ENCODE results near the gene PPP1R12B. TPM values are rescaled to one million over a fixed set of nuclear protein-coding genes. Genes with fewer than 3 reads are reported as not detected.
A peak's percentile ranks its signal among the peaks of the same experiment; 100 is the strongest.
"Not testable (repeated sequence)": the region's sequence is repeated elsewhere in the genome, so short reads cannot be mapped to it uniquely, and the experiment has no call there.

PPP1R12B gene
- total and polyA plus RNA-seq, 2 experiments from 2014 or later: 8.1 to 15.0 TPM

- H3K4me2 ChIP-seq: not testable (repeated sequence)
Measured at GRCh38 chr1:202460143-202460495, 111.6 kb downstream of the PPP1R12B start.

GRCh38 chr1:202462342-202463076, 114.0 kb downstream of the PPP1R12B start:
- Histone ChIP-seq H3K4me3 (no peak overlapping the region), H4K20me1 (ENCODE audit: insufficient read depth, poor library complexity, severe bottlenecking) (no peaks in the 10 kb centered on the region), H3K9me2 (replicated peaks; ENCODE audit: insufficient read depth) (no peaks in the 10 kb centered on the region), H3K9me3 (ENCODE audit: low read depth) (no peaks in the 10 kb centered on the region), H2AFZ (no peak overlapping the region), H3K27ac (peak overlapping the region; percentile 28), H3K79me2 (no peaks in the 10 kb centered on the region), H3K4me2 (no peak overlapping the region), H3K4me1 (ENCODE audit: insufficient read depth) (no peaks in the 10 kb centered on the region), H3K36me3 (replicated peaks; ENCODE audit: insufficient read depth, low read depth) (no peaks in the 10 kb centered on the region), H3K27me3 (no peaks in the 10 kb centered on the region)
- TF ChIP-seq, protein P1, sequence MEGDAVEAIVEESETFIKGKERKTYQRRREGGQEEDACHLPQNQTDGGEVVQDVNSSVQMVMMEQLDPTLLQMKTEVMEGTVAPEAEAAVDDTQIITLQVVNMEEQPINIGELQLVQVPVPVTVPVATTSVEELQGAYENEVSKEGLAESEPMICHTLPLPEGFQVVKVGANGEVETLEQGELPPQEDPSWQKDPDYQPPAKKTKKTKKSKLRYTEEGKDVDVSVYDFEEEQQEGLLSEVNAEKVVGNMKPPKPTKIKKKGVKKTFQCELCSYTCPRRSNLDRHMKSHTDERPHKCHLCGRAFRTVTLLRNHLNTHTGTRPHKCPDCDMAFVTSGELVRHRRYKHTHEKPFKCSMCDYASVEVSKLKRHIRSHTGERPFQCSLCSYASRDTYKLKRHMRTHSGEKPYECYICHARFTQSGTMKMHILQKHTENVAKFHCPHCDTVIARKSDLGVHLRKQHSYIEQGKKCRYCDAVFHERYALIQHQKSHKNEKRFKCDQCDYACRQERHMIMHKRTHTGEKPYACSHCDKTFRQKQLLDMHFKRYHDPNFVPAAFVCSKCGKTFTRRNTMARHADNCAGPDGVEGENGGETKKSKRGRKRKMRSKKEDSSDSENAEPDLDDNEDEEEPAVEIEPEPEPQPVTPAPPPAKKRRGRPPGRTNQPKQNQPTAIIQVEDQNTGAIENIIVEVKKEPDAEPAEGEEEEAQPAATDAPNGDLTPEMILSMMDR (IDR thresholded peaks at IDR 0.05; ENCODE audit: poor library complexity): no peak
- TF ChIP-seq EZH2phosphoT487 (IDR thresholded peaks at IDR 0.05; ENCODE audit: low read depth, severe bottlenecking, unreplicated experiment) (no peak), EZH2 (IDR thresholded peaks at IDR 0.05; ENCODE audit: borderline replicate concordance) (no peak)
- WGBS (ENCODE audit: low lambda C conversion rate, missing lambda C conversion rate): 21% methylated on average over 3 of the region's 3 CpGs
- no peak for DNase-seq (ENCODE audit: low spot score)

More at GRCh38 chr1:202460143-202460495, 111.6 kb downstream of the PPP1R12B start:
- not testable (repeated sequence) for H3K4me1 ChIP-seq (ENCODE audit: insufficient read depth); H2AFZ ChIP-seq; H3K9me3 ChIP-seq (ENCODE audit: low read depth); DNase-seq (ENCODE audit: low spot score); H3K9me2 ChIP-seq (replicated peaks; ENCODE audit: insufficient read depth); H3K79me2 ChIP-seq; H3K36me3 ChIP-seq (replicated peaks; ENCODE audit: insufficient read depth, low read depth); H3K27ac ChIP-seq; H4K20me1 ChIP-seq (ENCODE audit: insufficient read depth, poor library complexity, severe bottlenecking); H3K4me3 ChIP-seq; H3K27me3 ChIP-seq

DNA sequence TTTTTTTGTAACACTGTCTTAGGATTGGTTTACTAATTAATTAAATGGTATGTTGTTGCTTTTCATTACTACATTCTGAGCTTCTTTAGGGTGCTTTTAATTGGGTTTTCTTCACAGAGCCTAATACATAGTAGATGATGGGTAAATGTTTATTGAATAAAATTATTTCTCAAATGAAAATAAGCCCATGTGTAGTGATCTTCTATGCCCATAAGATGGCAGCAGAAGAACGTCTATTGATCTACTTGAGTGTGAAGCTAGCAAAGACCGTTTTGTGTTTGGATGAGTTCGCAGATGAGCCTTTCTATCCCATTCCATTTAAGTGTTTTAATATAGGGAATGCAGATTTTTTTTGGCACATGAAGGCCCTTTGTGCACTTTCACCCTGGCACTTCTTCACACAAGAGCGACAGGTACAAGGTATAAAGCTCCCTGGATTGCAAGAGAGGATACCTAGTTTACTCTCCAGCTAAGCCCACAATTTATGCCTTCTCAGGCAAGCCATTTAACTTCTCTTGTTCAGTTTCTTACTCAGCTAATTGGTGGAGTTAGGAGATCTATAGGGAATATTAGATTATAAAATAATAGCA, 115.7 kb downstream of the PPP1R12B start:
- not testable (repeated sequence) for H3K4me2 ChIP-seq; H3K36me3 ChIP-seq (replicated peaks; ENCODE audit: insufficient read depth, low read depth); H3K79me2 ChIP-seq; H3K4me3 ChIP-seq; H3K9me2 ChIP-seq (replicated peaks; ENCODE audit: insufficient read depth); H3K4me1 ChIP-seq (ENCODE audit: insufficient read depth); H3K9me3 ChIP-seq (ENCODE audit: low read depth); H3K27me3 ChIP-seq; H3K27ac ChIP-seq; H4K20me1 ChIP-seq (ENCODE audit: insufficient read depth, poor library complexity, severe bottlenecking); H2AFZ ChIP-seq
- DNase-seq (ENCODE audit: low spot score): peak; percentile 48
- 33% methylated on average over 4 of the region's 4 CpGs for WGBS (ENCODE audit: low lambda C conversion rate, missing lambda C conversion rate)
- TF ChIP-seq, protein P1 (IDR thresholded peaks at IDR 0.05; ENCODE audit: poor library complexity): peak; percentile 74

- H3K36me3 ChIP-seq (replicated peaks; ENCODE audit: insufficient read depth, low read depth); H3K27me3 ChIP-seq; H4K20me1 ChIP-seq (ENCODE audit: insufficient read depth, poor library complexity, severe bottlenecking); H3K9me2 ChIP-seq (replicated peaks; ENCODE audit: insufficient read depth); H3K9me3 ChIP-seq (ENCODE audit: low read depth); H2AFZ ChIP-seq; H3K4me1 ChIP-seq (ENCODE audit: insufficient read depth); H3K79me2 ChIP-seq; H3K27ac ChIP-seq; DNase-seq (ENCODE audit: low spot score); H3K4me3 ChIP-seq: not testable (repeated sequence)
- peak overlapping the region; percentile 28 for H3K4me2 ChIP-seq
- 68% methylated on average over 3 of the region's 3 CpGs for WGBS (ENCODE audit: low lambda C conversion rate, missing lambda C conversion rate)
Measured at GRCh38 chr1:202465644-202466270, 117.3 kb downstream of the PPP1R12B start.

GRCh38 chr1:202466339-202466738, 117.8 kb downstream of the PPP1R12B start:
- H3K27ac ChIP-seq: not testable (repeated sequence)

DNA sequence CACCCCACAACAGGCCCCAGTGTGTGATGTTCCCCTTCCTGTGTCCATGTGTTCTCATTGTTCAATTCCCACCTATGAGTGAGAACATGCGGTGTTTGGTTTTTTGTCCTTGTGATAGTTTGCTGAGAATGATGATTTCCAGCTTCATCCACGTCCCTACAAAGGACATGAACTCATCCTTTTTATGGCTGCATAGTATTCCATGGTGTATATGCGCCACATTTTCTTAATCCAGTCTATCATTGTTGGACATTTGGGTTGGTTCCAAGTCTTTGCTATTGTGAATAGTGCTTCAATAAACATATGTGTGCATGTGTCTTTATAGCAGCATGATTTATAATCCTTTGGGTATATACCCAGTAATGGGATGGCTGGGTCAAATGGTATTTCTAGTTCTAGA, 118.9 kb downstream of the PPP1R12B start:
- H3K27me3 ChIP-seq; H3K4me2 ChIP-seq; H4K20me1 ChIP-seq (ENCODE audit: insufficient read depth, poor library complexity, severe bottlenecking); H3K9me3 ChIP-seq (ENCODE audit: low read depth); H3K27ac ChIP-seq; H2AFZ ChIP-seq; H3K4me3 ChIP-seq; H3K4me1 ChIP-seq (ENCODE audit: insufficient read depth); H3K9me2 ChIP-seq (replicated peaks; ENCODE audit: insufficient read depth); H3K36me3 ChIP-seq (replicated peaks; ENCODE audit: insufficient read depth, low read depth); DNase-seq (ENCODE audit: low spot score); H3K79me2 ChIP-seq: not testable (repeated sequence)
- WGBS (ENCODE audit: low lambda C conversion rate, missing lambda C conversion rate): 88% methylated on average over 3 of the region's 3 CpGs

More at GRCh38 chr1:202466339-202466738, 117.8 kb downstream of the PPP1R12B start:
- H3K4me2 ChIP-seq; H2AFZ ChIP-seq; H3K36me3 ChIP-seq (replicated peaks; ENCODE audit: insufficient read depth, low read depth); H3K79me2 ChIP-seq; DNase-seq (ENCODE audit: low spot score); H3K4me3 ChIP-seq; H4K20me1 ChIP-seq (ENCODE audit: insufficient read depth, poor library complexity, severe bottlenecking); H3K9me3 ChIP-seq (ENCODE audit: low read depth); H3K4me1 ChIP-seq (ENCODE audit: insufficient read depth); H3K9me2 ChIP-seq (replicated peaks; ENCODE audit: insufficient read depth); H3K27me3 ChIP-seq: not testable (repeated sequence)

GRCh38 chr1:202468695-202469094, 120.2 kb downstream of the PPP1R12B start:
- H4K20me1 ChIP-seq (ENCODE audit: insufficient read depth, poor library complexity, severe bottlenecking); DNase-seq (ENCODE audit: low spot score); H3K36me3 ChIP-seq (replicated peaks; ENCODE audit: insufficient read depth, low read depth); H3K27me3 ChIP-seq; H3K9me2 ChIP-seq (replicated peaks; ENCODE audit: insufficient read depth); H3K4me2 ChIP-seq; H3K79me2 ChIP-seq; H3K4me3 ChIP-seq; H3K9me3 ChIP-seq (ENCODE audit: low read depth); H3K4me1 ChIP-seq (ENCODE audit: insufficient read depth); H3K27ac ChIP-seq; H2AFZ ChIP-seq: not testable (repeated sequence)
- WGBS (ENCODE audit: low lambda C conversion rate, missing lambda C conversion rate): 100% methylated on average over 3 of the region's 3 CpGs
